T47D (cell line): ENCODE measurements around the gene CFAP100.
A peak's percentile ranks its signal among the peaks of the same experiment; 100 is the strongest.

Source experiments
- DNase-seq, 2 experiments: peaks; one replicate each; pipeline versions ENCODE4 v3.0.0 to v3.0.0-alpha.2; 2011 to 2012; ENCODE audit warnings: low read depth in 1 of 2, low spot score in 1 of 2
- JUND ChIP-seq: IDR thresholded peaks from 2 replicates; pipeline ENCODE4 v1.6.1; 2012; ENCODE audit warnings: low read depth
- in situ Hi-C: cut with HindIII; loops from 2 replicates; pipeline ENCODE4 v1.10.0; 2016; ENCODE audit warnings: low sequenced_read_pairs, low pct_unique_long_range_greater_than_20kb

The CFAP100 gene

GRCh38 chr3:126352476-126353454 lies 41.9 kb upstream of the CFAP100 start:
- no peak for DNase-seq
- in situ Hi-C loops: no loop called here
- TF ChIP-seq JUND: no peak

- in situ Hi-C loops: no loop called here
- no peak for TF ChIP-seq JUND
- no peak for DNase-seq
Measured at GRCh38 chr3:126353694-126354321, 40.9 kb upstream of the CFAP100 start.

- in situ Hi-C loops: no loop called here
- DNase-seq: no peak
- TF ChIP-seq JUND: no peak
Measured at GRCh38 chr3:126354776-126355175, 39.9 kb upstream of the CFAP100 start.

- no peak for TF ChIP-seq JUND
- in situ Hi-C loops: no loop called here
- DNase-seq: no peak
Measured at GRCh38 chr3:126355251-126355650, 39.5 kb upstream of the CFAP100 start.

- no peak for TF ChIP-seq JUND
- in situ Hi-C loops: no loop called here
- peak; percentile 31 to 75 for DNase-seq
Measured at GRCh38 chr3:126355777-126356372, 38.8 kb upstream of the CFAP100 start.

GRCh38 chr3:126356373-126357264 lies 38.1 kb upstream of the CFAP100 start:
- in situ Hi-C loops: no loop called here
- no peak for TF ChIP-seq JUND
- DNase-seq: peak in 1 of 2 experiments; percentile 37

- TF ChIP-seq JUND: no peak
- in situ Hi-C loops: no loop called here
- peak; percentile 87 to 98 for DNase-seq
Measured at GRCh38 chr3:126357295-126358037, 37.2 kb upstream of the CFAP100 start, which contains the start of gene KLF15. KLF15 (minus strand) TSS chr3:126357408; CDS start chr3:126352922, 4,486 bp downstream.

- TF ChIP-seq JUND: no peak
- no peak for DNase-seq
- in situ Hi-C loops: no loop called here
Measured at GRCh38 chr3:126358038-126358815, 36.5 kb upstream of the CFAP100 start.

- no peak for DNase-seq
- in situ Hi-C loops: no loop called here
- no peak for TF ChIP-seq JUND
Measured at GRCh38 chr3:126358816-126359181, 35.9 kb upstream of the CFAP100 start.

- in situ Hi-C loops: no loop called here
- no peak for TF ChIP-seq JUND
- DNase-seq: no peak
Measured at GRCh38 chr3:126360046-126360713, 34.5 kb upstream of the CFAP100 start.

- no peak for DNase-seq
- in situ Hi-C loops: no loop called here
- no peak for TF ChIP-seq JUND
Measured at GRCh38 chr3:126360714-126361060, 34.0 kb upstream of the CFAP100 start.
